GM21619 (cell line): Measurements from ENCODE around the gene FUCA1.
"Not testable (repeated sequence)": the region's sequence is repeated elsewhere in the genome, so short reads cannot be mapped to it uniquely, and the experiment has no call there.

Experiments
- ATAC-seq: cut with Tn5 transposase; IDR thresholded peaks from one replicate; pipeline ENCODE4 v1.9.1; 2021; ENCODE audit not compliant: unreplicated experiment

The FUCA1 gene

DNA sequence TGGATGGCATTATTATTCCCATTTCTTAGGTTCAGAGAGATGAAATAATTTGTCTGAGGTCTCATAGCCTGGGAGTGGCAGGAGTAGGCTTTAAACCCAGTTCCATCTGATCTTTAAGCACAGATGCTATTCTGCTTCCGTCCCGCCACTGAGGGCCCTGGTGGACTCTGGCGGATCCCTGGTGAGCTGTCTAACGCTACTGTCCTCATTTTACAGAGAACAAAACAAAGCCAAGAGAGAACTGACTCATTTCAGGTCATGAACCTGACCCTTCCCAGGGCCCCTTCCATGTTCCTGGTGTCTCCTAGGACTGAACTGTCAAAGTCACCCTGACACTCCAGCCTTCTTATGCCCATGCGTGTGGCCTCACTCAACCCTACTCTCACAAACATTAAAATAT, 64.4 kb downstream of the FUCA1 start:
- no peak for ATAC-seq

DNA sequence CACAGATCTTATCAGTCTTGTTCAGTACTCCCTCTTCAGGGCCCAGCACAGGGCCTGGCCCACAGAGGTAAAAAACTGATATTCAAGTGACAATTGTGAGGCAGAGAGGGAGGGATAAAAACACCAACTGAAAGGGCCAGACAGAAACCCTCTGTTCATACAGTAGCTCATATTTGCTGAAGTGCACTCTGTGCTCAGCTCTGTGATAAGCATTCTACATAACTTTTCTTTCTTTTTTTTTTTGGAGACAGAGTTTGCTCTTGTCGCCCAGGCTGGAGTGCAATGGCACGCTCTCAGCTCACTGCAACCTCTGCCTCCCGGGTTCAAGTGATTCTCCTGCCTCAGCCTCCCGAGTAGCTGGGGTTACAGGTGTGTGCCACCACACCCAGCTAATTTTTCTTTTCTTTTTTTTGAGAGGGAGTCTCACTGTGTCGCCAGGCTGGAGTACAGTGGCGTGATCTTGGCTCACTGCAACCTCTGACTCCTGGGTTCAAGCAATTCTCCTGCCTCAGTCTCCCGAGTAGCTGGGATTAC, 65.2 kb downstream of the FUCA1 start:
- not testable (repeated sequence) for ATAC-seq

GRCh38 chr1:23801876-23802275, 66.2 kb downstream of the FUCA1 start:
- no peak for ATAC-seq

- no peak for ATAC-seq
These were observed 66.7 kb downstream of the FUCA1 start for GRCh38 chr1:23801338-23801748.

GRCh38 chr1:23800400-23801337, 67.4 kb downstream of the FUCA1 start, which contains the start of gene GALE:
TSS of gene GALE (minus strand) at chr1:23800754. CDS start at chr1:23799007, 1,747 bp downstream.
- peak; percentile 74 for ATAC-seq

DNA sequence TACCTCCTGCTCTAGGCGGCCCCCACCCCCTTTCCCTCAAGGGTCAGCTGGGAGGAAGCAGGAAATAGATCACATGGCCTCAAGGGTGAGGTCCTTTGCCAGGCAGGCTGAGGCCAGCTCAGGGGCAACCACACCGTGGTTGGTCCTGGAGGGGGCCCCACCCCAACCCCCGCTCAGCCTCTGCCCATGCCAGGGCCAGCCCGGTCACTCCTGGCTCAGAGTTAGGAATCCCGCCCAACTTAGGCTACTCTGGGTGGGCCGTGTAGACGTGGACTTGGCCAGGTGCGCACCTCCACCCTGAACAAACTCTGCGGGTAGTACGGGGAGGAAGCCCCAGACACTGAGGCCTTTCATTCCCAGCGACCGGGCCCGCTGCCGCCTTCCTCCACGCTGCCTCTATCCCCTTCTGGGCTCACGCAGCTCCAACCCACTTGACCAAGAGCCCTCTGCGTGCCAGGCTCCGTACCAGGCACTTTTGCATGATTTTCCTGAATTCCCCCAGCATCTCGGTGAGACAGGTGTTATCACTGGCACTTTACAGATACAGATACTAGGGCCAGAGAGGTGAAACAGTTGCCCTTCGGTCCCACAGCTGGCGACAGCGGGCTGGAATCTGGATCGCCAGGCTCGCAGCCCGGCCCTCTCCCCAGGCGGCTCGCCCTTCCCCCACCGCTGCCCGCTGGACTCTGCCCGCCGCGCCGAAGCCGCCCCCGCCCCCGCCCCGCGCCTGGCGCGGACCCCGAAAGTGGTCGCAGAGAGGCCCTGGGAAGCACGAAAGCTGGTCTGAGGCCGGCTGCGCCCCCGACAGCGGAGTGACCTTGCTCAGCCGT, 68.3 kb downstream of the FUCA1 start:
- peak; percentile 4 for ATAC-seq

DNA sequence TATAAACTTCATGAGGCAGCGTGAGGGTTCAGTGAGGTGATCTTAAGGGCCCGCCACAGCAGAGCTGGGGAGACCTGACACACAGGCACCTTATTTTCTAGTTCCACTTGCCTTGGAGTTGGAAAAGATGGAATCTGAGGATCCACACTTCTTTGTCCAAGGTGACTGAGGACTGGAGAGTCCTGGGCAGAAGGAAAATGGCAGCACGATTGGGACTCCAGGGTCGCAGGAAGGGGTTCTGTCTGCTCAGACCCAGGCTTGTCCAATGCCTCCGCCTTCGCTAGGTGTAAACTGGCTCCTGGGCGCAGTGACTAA, 68.9 kb downstream of the FUCA1 start:
- no peak for ATAC-seq

- no peak for ATAC-seq
These were observed 69.4 kb downstream of the FUCA1 start for GRCh38 chr1:23798662-23799142.

DNA sequence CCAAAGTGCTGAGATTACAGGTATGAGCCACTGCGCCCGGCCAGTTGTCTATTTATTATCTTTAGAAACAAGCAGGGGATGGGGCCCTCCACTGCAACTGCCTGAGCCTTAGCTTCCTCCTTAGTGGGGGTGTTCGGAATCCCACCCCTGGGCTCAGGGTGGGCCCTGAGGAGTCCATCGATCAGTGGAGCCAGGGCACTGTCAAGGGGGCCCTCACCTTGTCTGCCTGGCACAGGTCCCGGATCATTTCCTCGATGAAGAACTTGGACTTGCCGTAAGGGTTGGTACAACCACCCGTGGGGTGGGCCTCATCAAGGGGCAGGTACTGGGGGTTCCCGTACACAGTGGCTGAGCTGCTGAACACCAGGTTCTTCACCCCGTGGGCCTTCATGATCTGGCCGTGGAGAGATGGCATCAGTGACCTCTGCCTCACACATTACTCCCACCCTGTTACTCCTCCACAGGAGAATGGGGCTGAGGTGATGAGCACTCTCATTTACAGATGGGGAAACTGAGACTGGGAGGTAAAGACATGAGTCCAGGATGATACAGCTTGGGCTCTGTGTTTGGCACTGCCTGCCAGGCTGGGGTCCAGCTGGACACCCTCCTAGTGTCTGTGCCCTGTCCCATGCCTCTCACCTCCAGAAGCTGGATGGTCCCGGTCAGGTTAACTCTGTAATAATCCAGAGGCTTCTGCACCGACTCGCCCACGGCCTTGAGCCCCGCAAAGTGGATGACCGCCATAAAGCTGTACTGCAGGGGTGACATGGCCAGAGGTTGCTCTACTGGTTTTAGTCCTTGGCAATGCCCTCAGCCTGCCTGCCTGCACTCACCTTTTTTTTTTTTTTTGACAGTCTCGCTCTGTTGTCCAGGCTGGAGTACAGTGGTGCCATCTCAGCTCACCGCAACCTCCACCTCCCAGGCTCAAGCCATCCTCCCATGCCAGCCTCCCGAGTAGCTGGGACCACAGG, 70.3 kb downstream of the FUCA1 start:
- no peak for ATAC-seq

GRCh38 chr1:23796466-23797271, 71.4 kb downstream of the FUCA1 start:
- ATAC-seq = no peak

DNA sequence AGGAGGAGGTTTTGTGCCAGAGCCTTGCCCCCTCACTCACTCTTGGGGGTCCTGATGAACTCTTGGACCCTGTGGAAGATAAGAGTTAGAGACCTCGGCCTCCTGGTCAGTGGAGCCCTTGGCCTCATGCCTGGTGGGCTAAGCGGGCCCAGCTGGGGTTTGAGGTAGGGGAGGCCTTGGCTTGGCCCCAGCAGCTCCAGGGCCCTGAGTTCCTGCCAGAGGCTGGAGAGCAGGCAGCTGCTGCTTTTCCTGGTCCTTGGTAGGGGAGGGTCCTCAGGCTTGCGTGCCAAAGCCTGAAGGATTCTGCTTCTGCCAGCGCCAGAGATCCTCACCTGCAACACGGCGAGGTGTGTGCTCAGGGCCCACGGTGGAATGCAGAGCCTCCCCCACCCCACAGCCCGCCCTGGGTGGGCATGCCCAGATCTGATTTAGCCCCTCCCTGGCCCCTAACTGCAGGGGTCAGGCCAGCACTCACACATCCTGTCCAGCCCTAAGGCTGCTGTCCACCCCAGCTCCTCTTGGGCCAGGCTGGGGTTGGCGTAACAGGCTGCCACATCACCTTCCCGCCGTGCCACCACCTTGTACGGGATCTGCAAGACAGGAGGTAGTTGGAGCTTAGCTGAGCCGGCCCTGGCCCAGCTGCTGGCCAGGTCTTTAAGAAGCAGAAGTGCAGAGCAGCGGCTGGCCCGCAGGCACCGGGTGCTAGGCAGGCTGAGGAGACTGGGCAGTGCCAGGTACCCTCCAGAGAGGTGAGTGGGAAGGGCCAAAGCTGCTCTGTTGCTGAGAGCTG, 72.2 kb downstream of the FUCA1 start:
- ATAC-seq = no peak
